Stimulated activated CD4-positive, alpha-beta T cell treated with anti-CD3 and anti-CD28 coated beads, Interleukin-4, amount 100 ng/mL, for 4 hours (primary cell): ENCODE results near the gene EHMT1.
A peak's percentile ranks its signal among the peaks of the same experiment; 100 is the strongest.
"Not testable (repeated sequence)": the region's sequence is repeated elsewhere in the genome, so short reads cannot be mapped to it uniquely, and the experiment has no call there.

Experiments used
- DNase-seq, 2 experiments: peaks; one replicate each; pipeline ENCODE4 v3.0.0-alpha.2; 2020

EHMT1 gene

DNA sequence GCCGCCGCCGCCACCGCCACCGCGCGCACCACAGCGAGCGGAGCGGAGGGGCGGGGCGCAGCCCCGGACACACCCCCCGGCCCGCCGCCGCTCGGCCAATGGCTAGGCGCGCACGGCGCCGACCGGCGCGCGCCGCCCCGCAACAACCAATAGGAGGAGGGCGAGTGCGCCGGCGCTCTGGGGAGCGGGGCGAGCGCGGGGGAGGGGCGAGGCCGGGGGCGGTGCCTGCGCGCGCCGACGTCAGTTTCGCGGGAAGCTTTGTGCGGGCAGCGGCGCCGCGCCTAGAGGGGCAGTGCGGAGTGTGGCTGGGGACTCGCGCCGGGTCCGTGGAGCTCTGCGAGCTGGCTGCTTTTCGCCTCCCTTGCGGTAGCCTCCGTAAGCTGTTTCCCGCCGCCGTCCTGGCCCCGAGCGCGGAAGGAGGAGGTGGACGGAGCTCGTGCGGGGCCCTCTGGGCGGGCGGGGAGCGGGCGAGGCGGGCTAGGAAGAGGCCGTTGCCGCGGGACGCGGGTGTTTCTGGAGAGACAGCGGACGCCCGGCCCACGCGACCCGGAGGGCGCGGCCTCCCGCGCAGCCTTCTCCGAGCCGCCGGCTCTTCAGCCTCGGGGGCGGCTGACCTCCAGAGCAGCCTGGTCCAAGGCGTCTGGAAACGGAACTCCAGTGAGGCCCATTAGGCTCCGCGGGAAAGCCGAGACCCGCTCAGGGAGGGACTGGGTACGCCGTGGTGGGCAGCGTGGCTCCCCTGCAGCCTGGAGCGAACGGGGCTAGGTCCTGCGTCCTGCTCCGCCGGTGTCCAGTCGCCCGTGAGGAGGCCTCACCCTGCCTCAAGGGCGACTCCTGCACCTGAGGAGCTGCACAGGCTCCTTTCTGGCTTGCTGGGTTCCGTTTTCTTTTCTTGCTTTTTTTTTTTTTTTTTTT lies 28.1 kb upstream of the EHMT1 start, which contains the start of gene ZMYND19:
TSS of gene ZMYND19 (minus strand) at position 44 of the 915 bp plus-strand sequence. CDS start 249 bp downstream, outside the sequence.
- DNase-seq = peak; percentile 86 to 93

DNA sequence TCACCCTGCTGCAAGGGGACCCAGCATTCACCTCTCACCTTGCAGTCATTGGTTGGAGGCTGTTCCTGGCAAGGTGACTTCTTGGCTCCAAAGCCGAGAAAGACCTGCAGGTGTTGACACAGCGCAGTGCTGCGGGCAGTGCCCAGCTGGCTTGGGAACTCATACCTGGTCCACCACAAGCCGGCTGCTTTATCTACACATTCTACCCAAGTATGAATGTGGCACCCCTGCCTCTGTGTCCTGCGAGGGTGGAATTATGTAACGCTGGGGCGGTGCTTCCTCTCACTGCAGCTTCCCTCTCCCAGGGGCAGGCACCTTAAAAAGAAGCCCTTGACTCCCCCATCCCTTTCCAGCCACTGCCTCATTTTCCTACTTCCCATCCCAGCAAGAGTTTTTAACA lies 26.0 kb upstream of the EHMT1 start:
- DNase-seq = no peak

DNA sequence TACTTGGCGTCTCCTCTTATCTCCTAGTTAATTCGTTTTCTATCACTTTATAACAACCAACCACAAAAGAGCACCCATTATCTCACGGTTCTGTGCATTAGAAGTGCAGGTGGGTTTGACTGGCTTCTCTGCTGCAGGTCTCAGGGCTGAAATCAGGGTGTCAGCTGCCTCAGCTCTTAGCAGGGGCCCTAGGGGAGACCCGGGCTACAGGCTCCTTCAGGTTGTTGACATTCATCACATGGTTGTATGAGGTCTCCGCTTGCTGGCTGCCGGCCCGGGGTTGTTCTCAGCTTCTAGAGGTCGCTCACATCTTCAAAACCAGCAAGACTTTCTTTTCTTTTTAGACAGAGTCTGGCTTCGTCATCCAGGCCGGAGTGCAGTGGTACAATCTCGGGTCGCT lies 25.6 kb upstream of the EHMT1 start:
- no peak for DNase-seq

DNA sequence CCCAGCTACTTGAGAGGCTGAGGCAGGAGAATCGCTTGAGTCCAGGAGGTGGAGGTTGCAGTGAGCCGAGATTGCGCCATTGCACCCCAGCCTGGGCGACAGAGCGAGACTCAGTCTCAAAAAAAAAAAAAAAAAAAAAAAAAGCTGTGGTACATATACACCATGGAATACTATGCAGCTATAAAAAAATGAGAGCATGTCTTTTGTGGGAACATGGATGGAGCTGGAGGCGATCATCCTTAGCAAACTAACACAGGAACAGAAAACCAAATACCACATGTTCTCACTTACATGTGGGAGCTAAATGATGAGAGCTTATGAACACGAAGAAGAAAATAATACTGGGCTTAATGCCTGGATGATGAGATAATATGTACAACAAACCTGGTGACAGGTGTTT lies 22.2 kb upstream of the EHMT1 start:
- DNase-seq = not testable (repeated sequence)

DNA sequence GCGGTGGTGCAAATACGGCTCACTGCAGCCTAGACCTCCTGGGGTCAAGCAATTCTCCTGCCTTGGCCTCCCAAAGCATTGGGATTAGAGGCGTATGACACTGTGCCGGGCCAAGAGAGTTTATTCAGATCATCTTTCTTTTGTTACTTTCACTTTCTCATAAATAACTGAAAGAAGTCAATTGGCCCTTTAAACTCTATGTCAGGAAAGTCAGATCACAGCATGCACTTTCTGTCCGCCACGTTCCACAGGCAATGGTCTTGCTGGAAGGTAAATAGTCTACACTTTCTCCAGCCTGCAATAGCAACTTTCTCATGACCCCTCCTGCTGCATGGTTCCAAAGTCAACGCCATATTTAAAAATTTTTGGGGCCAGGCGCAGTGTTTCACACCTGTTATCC lies 19.9 kb upstream of the EHMT1 start:
- DNase-seq = no peak

DNA sequence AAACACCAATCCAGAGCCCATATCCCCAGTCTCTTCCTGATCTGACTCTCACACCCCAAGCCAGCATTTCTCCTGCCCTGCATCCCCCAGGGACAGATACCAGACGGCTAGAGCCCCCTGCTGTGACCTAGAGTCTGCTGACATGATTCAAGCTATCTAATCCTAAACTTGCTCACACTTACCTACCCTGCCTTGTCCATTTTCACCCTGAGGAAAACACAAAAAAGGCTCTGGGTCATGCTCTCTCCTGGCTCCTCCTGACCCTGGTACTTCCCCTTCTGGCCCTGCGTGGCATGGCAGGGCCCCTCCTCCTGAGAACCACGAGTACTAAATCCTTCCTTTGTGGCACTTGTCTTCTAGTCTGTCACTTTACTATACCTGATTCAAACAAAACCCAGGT lies 16.1 kb upstream of the EHMT1 start:
- no peak for DNase-seq

DNA sequence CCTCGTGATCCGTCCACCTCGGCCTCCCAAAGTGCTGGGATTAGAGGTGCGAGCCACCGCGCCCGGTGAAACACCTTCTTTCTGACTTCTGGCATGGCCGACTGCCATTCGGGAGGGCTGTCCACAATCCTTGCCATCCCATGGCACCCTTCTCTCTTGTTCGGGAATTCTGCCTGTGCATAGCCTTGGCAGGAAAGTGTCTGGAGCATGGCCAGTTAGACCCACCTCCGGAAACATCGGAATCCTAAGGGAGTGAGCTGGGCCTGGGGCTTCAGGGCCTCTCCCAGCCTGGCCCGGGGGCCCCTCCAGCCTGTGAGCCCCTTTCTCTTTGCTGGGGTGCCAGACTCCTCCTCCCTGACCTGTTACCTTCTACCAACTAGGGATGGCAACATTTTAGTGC lies 14.9 kb upstream of the EHMT1 start:
- DNase-seq = no peak

DNA sequence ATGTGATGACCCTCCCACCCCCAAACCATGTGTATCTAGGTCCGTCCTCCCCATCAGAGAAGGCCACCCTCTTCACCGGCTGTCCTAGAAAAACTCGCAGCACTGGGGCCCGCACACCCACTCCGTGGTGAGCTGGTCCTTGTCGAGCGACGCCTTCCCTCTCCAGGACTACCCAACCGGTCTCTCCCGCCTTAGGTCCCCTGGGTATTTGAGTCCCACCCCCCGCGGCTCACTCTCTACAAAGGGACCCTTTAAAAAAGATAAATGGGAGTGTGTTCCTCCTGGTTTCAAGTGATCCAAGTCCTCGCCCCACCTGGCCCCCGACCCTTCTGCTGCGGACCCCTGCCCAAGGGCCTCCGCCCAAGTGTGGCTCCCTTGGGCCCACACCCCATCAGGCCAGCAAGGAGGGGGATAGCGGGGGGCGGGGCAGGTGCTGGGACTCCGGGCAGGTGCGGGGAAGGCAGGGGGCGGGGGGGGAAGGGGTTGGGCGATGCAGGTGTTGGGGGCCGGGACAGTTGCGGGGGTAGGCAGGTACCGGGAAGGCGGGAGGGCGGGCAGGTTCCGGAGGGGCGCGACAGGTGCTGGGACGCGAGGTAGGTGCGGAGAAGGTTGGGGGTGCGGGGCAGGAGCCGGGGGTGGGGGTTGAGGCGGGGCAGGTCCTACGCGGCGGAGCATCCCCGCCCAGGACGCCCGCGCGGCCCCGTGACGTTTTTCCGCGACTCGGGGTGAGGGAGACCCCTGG lies 14.3 kb upstream of the EHMT1 start:
- no peak for DNase-seq

DNA sequence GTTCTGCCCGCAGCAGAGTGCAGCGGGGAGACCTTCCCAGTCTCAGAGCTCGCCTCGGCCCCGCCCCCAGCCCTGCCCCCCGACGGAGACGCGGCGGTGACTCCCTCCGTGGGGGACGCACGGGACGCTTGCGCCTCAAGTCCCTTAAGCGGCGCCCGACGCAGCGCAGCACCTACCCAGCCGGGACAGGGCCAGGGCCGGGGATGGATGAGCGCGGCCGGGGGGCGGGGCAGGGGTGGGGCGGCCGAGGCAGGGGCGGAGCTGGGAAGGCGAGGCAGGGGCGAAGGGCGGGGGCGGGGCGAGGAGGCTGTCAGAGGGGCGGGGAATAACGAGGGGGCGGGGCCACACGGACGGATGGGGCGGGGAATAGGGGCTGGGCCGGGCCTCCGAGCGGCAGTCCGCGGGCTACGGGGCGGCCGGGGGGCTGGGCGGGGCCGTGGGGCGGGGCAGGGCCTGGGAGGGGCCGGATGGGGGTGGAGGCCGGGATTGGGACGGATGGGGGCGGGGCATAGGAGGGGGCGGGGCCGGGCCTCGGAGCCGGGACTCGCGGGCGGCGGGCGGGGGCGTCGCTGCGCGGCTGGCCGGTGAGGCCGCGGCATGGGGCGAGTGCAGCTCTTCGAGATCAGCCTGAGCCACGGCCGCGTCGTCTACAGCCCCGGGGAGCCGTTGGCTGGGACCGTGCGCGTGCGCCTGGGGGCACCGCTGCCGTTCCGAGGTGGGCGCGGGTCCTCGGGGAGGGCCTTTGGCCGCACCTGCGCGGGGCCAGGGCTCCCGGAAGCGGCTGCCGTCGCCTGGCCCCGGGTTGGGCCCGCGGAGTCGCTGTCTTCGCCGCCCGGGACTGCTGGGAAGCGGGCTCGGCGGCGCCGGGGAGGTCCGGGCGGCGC lies 13.4 kb upstream of the EHMT1 start, which contains the start of gene ARRDC1:
TSS of gene ARRDC1 (plus strand) at position 566 of the 884 bp plus-strand sequence. CDS start at position 598, 32 bp downstream.
- peak; percentile 92 to 95 for DNase-seq

DNA sequence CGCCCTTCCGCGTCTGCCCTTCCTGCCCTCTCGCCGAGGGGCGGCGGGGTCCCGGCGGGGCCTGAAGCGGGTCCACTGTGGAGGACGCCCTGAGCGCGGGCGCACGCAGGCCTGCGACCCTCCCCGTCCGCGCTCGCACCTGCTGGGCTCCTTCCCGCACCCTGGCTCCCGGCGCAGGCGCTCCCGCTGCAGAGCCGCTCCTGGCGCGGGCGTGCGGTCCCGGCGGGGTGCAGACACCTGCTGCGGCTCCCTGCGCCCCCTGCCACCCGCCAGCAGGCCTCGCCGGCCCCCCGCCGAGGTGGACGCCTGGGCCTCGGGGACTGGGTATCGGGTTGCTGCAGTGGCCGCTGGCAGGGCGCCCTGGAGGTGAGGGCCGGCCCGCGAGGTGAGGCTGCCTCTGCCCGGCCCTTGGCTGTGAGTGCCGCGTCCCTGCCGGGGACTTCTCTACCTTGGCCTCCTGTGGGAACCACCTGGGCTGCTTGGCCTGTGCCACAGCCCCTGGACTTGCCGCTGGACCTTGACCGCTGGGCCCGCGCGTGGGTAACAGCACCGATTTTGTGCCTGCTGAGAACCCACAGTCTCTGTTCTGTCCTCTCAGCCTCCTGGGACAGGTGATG lies 12.7 kb upstream of the EHMT1 start:
- no peak for DNase-seq

DNA sequence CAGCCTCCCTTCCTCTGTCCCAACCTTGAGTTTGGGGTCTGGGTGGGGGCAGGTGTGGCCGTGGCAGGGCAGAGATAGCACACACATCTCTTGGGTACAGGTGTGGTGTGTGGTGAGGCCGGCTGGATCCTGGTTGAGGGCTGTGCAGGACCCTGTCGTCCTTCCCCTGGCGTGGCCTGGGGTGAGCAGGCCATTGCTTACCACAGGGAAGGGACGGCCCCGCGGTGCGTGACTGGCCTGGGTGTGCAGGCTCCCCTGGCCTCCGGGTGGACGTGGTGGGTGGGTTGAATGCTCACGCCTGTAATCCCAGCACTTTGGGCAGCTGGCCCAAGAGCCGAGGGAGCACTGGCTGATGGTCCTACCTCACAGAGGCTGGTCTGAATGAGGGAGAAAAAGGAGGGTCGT lies 12.1 kb upstream of the EHMT1 start:
- no peak for DNase-seq

DNA sequence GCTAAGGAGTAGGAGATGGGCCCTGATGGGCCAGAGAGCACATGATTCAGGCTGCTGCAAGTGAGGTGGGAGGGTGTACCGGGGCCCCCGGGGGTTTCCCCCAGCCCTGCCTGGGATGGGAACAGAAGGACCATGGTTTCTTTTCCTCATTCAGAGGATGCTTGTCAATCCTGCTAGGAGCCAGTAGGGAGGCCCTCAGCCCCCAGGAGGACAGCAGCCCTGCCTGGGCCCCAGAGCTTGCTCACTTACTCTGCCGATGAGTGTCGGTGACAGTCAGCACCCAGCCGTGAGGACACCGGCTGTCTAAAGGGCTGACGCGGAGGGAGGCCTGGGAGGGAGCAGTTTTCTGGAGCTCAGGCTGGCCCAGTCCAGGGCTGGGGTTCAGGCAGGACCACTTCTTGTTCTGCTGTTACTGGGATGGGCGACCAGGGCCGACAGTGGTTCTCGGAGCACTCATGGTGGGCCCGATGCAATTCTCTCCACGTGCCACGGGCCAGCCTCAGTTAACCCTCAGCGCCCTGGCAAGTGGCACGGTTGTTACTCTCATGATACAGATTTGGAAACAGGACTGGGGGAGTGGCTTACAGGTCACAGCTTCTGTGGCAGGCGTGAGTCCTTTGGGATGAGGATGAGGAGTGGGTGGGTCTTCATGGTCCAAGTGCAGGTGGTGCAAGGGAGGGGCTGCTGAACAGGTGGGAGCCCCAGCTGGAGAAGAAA lies 11.5 kb upstream of the EHMT1 start:
- DNase-seq = no peak

DNA sequence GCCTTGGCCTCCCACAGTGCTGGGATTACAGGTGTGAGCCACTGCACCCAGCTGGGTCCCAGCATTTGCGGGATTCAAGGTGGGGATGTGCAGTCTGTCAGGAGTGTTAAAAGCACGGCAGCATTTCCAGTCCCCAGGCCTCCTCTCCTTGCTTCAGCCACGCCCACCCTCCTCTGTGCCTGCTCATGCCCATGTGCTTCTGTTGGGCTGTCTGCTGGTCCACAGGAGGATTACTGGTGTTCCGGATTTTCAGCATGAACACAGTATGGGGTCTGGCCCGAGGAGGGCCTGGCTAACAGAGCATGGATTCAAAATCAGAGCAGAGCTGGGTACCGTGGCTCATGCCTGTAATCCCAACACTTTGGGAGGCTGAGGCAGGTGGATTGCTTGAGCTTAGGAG lies 7.9 kb upstream of the EHMT1 start:
- no peak for DNase-seq

DNA sequence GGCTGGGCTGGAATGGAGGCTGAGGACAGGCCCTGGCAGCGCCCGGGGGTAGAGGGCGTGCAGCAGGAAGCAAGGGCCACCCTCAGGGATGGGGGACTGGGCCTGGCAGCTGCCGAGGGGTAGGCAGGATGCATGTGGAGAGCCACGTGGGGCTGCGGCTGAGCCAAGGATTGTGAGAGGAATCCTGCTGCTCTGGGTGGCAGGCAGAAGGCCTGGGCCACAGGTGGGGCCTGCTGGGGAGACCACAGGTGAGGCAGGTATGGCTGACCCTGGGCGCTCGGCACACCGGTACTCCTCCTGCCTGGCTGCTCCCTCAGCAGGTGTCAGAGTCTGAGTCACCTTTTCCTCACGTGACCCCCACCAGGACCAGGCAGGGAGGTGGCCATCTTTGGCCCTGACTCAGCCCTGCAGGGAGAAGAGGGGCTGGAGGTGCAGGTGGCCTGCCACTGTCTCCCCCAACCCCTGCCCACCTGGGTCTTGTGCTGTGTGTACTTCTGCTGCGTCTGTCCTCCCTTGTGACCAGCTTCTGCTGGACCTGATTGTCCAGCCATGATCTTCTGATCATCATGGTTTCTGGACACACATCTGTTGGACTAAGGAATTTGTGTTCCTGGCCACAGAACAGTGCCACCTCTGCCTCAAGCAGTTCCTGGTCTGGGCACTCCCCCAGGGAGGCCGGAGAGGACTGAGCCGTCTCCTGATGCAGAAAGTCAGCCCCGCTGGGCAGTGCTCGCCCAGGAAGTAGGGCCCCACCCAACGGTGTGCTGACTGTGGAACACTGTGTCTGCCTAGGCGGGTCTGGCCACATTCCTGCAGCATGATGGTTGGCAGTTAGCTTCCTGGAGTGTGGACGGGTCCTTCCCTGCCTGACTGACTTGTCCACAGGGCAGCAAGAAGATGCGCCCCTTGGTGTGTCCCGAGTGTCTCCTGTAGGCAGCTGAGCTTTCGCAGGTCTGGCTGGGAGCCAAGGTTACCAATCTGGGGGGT lies 6.9 kb upstream of the EHMT1 start:
- DNase-seq = peak in 1 of 2 experiments; percentile 35

DNA sequence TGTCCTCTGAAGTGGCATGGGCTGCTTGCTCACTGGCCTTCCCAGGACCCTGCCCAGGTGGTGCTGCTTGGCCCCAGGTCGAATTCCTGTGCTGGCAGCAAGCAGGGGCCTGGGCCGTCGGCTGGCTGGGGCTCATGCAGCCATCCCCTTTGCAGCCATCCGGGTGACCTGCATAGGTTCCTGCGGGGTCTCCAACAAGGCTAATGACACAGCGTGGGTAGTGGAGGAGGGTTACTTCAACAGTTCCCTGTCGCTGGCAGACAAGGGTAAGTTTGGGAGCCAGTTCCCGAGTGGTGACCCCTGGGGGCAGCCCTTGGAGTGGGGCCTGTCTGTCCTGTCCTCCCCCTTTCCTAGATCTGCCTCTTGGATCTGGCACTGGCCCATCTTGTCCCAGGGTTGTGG lies 6.1 kb upstream of the EHMT1 start:
- no peak for DNase-seq

DNA sequence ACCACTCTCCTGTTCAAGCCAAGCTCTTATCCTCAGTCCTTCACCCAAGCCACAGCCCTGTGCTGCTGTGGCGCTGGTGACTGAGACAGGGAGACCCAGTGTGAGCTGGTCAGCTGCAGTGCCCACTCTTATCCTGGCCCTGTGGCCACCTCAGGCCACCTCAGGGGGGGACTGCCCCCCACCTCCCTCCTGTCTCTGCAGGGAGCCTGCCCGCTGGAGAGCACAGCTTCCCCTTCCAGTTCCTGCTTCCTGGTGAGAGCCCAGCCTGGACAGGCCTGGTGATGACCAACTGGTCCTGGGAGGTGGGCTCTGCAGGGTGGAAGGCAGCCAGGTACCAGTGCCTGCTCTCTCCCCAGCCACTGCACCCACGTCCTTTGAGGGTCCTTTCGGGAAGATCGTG lies 5.5 kb upstream of the EHMT1 start:
- DNase-seq = no peak

DNA sequence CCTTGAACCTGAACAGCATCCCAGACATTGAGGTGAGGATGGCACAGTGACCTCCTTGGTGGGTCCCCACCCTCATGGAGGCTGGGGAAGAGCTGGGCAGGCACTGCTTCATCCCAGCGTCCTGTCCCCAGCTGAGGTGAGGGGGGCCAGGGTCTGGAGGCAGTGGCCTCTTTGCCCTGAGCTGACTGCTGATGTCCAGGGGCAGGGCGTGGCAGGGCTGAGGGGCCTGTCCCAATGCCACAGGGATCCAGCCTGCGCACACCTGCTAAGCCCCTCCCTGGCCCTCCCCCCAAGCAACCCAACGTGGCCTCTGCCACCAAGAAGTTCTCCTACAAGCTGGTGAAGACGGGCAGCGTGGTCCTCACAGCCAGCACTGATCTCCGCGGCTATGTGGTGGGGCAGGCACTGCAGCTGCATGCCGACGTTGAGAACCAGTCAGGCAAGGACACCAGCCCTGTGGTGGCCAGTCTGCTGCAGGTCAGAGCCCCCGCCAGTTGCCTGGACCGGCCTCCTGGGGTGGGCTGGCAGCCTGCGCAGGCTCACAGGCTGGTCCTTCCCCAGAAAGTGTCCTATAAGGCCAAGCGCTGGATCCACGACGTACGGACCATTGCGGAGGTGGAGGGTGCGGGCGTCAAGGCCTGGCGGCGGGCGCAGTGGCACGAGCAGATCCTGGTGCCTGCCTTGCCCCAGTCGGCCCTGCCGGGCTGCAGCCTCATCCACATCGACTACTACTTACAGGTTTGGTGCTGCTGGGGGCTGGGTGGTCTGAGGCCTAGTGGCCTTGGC lies 4.9 kb upstream of the EHMT1 start:
- DNase-seq = no peak

DNA sequence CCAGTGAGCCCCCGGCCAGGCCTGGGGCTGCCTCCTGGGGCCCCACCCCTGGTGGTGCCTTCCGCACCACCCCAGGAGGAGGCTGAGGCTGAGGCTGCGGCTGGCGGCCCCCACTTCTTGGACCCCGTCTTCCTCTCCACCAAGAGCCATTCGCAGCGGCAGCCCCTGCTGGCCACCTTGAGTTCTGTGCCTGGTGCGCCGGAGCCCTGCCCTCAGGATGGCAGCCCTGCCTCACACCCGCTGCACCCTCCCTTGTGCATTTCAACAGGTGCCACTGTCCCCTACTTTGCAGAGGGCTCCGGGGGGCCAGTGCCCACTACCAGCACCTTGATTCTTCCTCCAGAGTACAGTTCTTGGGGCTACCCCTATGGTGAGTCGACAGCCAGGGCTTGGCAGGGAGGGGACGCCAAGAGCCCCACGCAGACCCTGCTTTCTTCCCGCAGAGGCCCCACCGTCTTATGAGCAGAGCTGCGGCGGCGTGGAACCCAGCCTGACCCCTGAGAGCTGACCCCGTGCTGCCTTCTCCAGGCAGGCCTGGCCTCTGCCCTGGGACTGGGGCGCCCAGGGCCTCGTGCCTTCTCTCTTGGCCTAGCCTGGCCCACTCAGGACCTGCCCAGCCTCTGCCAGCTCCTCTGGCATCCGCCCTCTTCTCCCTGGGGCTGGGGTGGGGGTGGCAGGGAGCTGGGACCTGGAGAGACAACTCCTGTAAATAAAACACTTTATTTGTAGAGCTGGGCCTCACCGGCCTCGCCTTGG lies 4.0 kb upstream of the EHMT1 start:
- no peak for DNase-seq

DNA sequence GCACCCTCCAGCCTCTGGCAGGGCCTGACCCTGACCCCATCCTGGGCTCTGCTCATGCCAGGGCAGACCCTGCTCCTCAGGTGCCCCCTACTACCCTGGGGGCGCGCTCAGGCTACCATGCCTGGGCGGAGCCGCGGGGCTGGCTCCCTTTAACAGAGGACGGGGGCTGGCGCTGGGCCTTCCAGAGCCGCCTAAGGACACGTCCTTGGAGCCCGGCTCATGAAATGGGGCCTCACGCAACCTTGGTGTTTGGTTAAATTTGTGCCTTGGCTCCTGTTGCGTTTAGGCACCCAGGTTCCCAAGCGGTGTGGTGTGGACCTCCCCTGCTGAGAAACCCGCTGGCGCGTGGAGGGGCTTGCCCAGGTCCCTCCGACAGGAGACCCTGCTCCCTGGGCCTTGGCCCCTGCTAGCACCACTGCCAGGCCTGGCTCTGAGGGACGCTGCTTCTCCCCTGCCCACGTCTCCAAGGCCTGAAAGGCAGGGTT lies 3.4 kb upstream of the EHMT1 start:
- DNase-seq = no peak
